HepG2 (cell line): Measurements from ENCODE around the gene MCFD2. TPM values are rescaled to one million over a fixed set of nuclear protein-coding genes. Genes with fewer than 3 reads are reported as not detected.
A peak's percentile ranks its signal among the peaks of the same experiment; 100 is the strongest.

Experiments used
- CCAR2 ChIP-seq: fragments of 200-400 bp; formaldehyde crosslinking; optimal IDR thresholded peaks from 2 replicates; pipeline ENCODE3; 2018; ENCODE audit warnings: low read depth, mild to moderate bottlenecking, low read length, moderate library complexity
- GATAD2A ChIP-seq: IDR thresholded peaks from 2 replicates; pipeline ENCODE4 v1.6.1; 2016
- IKZF1 ChIP-seq: fragments of 450-650 bp; IDR thresholded peaks from 2 replicates; pipeline ENCODE4 v1.7.1; 2016
- MAFK ChIP-seq, 2 experiments: IDR thresholded peaks in 1 of 2; conservative IDR thresholded peaks in 1 of 2; 2 replicates each; pipeline ENCODE4 v1.6.1; 2011; ENCODE audit warnings: improper control_type of control experiment in 2 of 2, low read length in 2 of 2
- NCOA1 ChIP-seq: sonication (generic); formaldehyde crosslinking; IDR thresholded peaks from 2 replicates; pipeline ENCODE4 v1.9.0; 2021; ENCODE audit warnings: missing genetic modification reagents
- NR2C2 ChIP-seq: sonication (generic); formaldehyde crosslinking; IDR thresholded peaks from 2 replicates; pipeline ENCODE4 v1.4.0; 2020; ENCODE audit warnings: missing genetic modification reagents, mild to moderate bottlenecking, moderate library complexity, borderline replicate concordance
- NR2F2 ChIP-seq: IDR thresholded peaks from 2 replicates; pipeline ENCODE4 v1.6.1; 2012; ENCODE audit warnings: low read depth, inconsistent platforms, borderline replicate concordance
- PLRG1 ChIP-seq: fragments of 450-650 bp; conservative IDR thresholded peaks from 2 replicates; pipeline ENCODE4 v1.6.1; 2016
- SOX13 ChIP-seq, 3 experiments: fragments of 450-650 bp in 1 of 3; sonication (generic) in 1 of 3; formaldehyde crosslinking in 1 of 3; IDR thresholded peaks in 2 of 3; conservative IDR thresholded peaks in 1 of 3; 2 replicates each; pipeline versions ENCODE4 v1.5.0 to v1.6.1; 2016 to 2020; ENCODE audit warnings: antibody characterized with exemption in 1 of 3, mild to moderate bottlenecking in 1 of 3, missing compliant biosample characterization in 1 of 3, missing genetic modification reagents in 1 of 3, moderate library complexity in 1 of 3
- ZNF605 ChIP-seq: sonication (generic); formaldehyde crosslinking; IDR thresholded peaks from 2 replicates; pipeline ENCODE4 v1.8.0; 2022; ENCODE audit warnings: mild to moderate bottlenecking, missing genetic modification reagents
- ZNF746 ChIP-seq: sonication (generic); formaldehyde crosslinking; IDR thresholded peaks from 2 replicates; pipeline ENCODE4 v1.8.0; 2022; ENCODE audit warnings: mild to moderate bottlenecking, missing genetic modification reagents
- polyA plus RNA-seq, 8 experiments: library from polyadenylated mRNA; depleted of rRNA in 3 of 8; stranded (reverse) in 7 of 8; unstranded in 1 of 8; fragments of >200 nt; fragmentation: Illumina TruSeq in 4 of 8; extraction: Trizol in 4 of 8; gene quantifications; 2 replicates each; pipeline versions ENCODE4 v1.2.1 to v1.2.3, GENCODE V29; 2011 to 2016; ENCODE audit warnings: low read depth in 4 of 8, missing spikeins in 1 of 8, mixed read lengths in 1 of 8; ENCODE audit not compliant: insufficient read depth in 1 of 8
- total RNA-seq, 5 experiments: library from RNA; depleted of rRNA; stranded (reverse); fragments of >200 nt; fragmentation: Illumina TruSeq; extraction: Trizol; gene quantifications; 2 replicates each; pipeline ENCODE4 v1.2.3, GENCODE V29; 2016; ENCODE audit warnings: low read depth in 1 of 5
- TF ChIP-seq, protein P1 (sequence below): sonication (generic); formaldehyde crosslinking; IDR thresholded peaks from 2 replicates; pipeline ENCODE4 v1.4.0; 2020; ENCODE audit warnings: missing genetic modification reagents
- TF ChIP-seq, protein P2 (sequence below): sonication (generic); formaldehyde crosslinking; IDR thresholded peaks from 2 replicates; pipeline ENCODE4 v1.4.0; 2020; ENCODE audit warnings: missing genetic modification reagents, borderline replicate concordance
- TF ChIP-seq, protein P3 (sequence below): sonication (generic); formaldehyde crosslinking; IDR thresholded peaks from 2 replicates; pipeline ENCODE4 v1.4.0; 2020; ENCODE audit warnings: mild to moderate bottlenecking, missing genetic modification reagents
- TF ChIP-seq, protein P4 (sequence below): sonication (generic); formaldehyde crosslinking; IDR thresholded peaks from 2 replicates; pipeline ENCODE4 v1.4.0; 2020; ENCODE audit warnings: missing genetic modification reagents
- TF ChIP-seq, protein P5 (sequence below): sonication (generic); formaldehyde crosslinking; IDR thresholded peaks from 2 replicates; pipeline ENCODE4 v1.4.0; 2020; ENCODE audit warnings: missing genetic modification reagents

The MCFD2 gene
- total and polyA plus RNA-seq, 2 of the 13 experiments (the other 11 are each of a cell fraction or from before 2014, with no cell fraction given) = 183 to 232 TPM

DNA sequence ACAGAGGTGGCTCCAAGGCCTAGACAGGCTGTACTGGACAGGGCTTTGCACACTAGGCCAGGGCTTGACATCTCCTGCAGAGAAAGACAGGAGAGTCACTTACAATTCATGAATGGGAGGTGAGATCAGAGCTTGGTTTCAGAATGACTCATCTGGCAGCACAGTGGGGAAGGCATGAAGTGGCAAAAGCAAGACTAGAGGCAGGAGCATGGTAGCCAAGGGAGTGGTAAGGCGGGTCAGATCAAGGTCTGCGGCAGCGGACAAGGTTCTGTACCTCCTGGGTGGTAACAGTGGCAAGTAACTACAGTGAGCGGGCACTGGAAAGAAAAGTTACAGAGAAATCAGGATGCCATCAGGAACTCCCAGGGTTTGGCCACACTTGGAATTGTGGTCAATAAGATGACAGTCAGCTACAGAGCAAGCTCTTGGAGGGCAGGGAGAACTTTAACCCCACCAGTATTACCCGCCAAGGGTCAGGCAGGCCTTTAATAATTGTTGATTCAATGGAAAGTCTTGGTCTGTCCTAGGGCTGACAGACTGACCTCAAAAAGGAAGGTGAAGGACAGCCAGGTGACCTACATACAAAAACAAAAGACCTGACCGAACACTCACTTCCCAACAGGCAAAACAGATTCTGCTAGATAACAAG, 5.7 kb downstream of the MCFD2 start (continued):
- TF ChIP-seq PLRG1 (no peak), MAFK (conservative IDR thresholded peaks at IDR 0.05 in 1 of 2, IDR thresholded peaks at IDR 0.05 in 1 of 2; ENCODE audit: low read length in 2 of 2) (no peak), NR2C2 (CRISPR knock-in tag) (0 out of 2 replicates have a peak, but pooled peaks have one; percentile 32), ZNF605 (CRISPR knock-in tag) (0 out of 2 replicates have a peak, but pooled peaks have one; percentile 19), GATAD2A (CRISPR knock-in tag) (peak; percentile 37; the same call in 1 of the 2 replicates), NR2F2 (peak; percentile 85), NCOA1 (CRISPR knock-in tag) (peak; percentile 60; the same call in 1 of the 2 replicates), IKZF1 (no peak), ZNF746 (CRISPR knock-in tag) (0 out of 2 replicates have a peak, but pooled peaks have one; percentile 50), CCAR2 (no peak), SOX13 (IDR thresholded peaks at IDR 0.05) (no peak), SOX13 (CRISPR knock-in tag; conservative IDR thresholded peaks at IDR 0.05 in 1 of 2, IDR thresholded peaks at IDR 0.05 in 1 of 2) (peak in 1 of 2 experiments; percentile 84; a peak in 2 of 4 replicates)
- TF ChIP-seq, protein P1, sequence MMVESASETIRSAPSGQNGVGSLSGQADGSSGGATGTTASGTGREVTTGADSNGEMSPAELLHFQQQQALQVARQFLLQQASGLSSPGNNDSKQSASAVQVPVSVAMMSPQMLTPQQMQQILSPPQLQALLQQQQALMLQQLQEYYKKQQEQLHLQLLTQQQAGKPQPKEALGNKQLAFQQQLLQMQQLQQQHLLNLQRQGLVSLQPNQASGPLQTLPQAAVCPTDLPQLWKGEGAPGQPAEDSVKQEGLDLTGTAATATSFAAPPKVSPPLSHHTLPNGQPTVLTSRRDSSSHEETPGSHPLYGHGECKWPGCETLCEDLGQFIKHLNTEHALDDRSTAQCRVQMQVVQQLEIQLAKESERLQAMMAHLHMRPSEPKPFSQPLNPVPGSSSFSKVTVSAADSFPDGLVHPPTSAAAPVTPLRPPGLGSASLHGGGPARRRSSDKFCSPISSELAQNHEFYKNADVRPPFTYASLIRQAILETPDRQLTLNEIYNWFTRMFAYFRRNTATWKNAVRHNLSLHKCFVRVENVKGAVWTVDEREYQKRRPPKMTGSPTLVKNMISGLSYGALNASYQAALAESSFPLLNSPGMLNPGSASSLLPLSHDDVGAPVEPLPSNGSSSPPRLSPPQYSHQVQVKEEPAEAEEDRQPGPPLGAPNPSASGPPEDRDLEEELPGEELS = peak; percentile 35; the same call in 1 of the 2 replicates
- TF ChIP-seq, protein P2, sequence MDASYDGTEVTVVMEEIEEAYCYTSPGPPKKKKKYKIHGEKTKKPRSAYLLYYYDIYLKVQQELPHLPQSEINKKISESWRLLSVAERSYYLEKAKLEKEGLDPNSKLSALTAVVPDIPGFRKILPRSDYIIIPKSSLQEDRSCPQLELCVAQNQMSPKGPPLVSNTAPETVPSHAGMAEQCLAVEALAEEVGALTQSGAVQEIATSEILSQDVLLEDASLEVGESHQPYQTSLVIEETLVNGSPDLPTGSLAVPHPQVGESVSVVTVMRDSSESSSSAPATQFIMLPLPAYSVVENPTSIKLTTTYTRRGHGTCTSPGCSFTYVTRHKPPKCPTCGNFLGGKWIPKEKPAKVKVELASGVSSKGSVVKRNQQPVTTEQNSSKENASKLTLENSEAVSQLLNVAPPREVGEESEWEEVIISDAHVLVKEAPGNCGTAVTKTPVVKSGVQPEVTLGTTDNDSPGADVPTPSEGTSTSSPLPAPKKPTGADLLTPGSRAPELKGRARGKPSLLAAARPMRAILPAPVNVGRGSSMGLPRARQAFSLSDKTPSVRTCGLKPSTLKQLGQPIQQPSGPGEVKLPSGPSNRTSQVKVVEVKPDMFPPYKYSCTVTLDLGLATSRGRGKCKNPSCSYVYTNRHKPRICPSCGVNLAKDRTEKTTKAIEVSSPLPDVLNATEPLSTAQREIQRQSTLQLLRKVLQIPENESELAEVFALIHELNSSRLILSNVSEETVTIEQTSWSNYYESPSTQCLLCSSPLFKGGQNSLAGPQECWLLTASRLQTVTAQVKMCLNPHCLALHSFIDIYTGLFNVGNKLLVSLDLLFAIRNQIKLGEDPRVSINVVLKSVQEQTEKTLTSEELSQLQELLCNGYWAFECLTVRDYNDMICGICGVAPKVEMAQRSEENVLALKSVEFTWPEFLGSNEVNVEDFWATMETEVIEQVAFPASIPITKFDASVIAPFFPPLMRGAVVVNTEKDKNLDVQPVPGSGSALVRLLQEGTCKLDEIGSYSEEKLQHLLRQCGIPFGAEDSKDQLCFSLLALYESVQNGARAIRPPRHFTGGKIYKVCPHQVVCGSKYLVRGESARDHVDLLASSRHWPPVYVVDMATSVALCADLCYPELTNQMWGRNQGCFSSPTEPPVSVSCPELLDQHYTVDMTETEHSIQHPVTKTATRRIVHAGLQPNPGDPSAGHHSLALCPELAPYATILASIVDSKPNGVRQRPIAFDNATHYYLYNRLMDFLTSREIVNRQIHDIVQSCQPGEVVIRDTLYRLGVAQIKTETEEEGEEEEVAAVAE (CRISPR knock-in tag) = no peak
- TF ChIP-seq, protein P3, sequence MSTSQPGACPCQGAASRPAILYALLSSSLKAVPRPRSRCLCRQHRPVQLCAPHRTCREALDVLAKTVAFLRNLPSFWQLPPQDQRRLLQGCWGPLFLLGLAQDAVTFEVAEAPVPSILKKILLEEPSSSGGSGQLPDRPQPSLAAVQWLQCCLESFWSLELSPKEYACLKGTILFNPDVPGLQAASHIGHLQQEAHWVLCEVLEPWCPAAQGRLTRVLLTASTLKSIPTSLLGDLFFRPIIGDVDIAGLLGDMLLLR (CRISPR knock-in tag) = no peak
- TF ChIP-seq, protein P4, sequence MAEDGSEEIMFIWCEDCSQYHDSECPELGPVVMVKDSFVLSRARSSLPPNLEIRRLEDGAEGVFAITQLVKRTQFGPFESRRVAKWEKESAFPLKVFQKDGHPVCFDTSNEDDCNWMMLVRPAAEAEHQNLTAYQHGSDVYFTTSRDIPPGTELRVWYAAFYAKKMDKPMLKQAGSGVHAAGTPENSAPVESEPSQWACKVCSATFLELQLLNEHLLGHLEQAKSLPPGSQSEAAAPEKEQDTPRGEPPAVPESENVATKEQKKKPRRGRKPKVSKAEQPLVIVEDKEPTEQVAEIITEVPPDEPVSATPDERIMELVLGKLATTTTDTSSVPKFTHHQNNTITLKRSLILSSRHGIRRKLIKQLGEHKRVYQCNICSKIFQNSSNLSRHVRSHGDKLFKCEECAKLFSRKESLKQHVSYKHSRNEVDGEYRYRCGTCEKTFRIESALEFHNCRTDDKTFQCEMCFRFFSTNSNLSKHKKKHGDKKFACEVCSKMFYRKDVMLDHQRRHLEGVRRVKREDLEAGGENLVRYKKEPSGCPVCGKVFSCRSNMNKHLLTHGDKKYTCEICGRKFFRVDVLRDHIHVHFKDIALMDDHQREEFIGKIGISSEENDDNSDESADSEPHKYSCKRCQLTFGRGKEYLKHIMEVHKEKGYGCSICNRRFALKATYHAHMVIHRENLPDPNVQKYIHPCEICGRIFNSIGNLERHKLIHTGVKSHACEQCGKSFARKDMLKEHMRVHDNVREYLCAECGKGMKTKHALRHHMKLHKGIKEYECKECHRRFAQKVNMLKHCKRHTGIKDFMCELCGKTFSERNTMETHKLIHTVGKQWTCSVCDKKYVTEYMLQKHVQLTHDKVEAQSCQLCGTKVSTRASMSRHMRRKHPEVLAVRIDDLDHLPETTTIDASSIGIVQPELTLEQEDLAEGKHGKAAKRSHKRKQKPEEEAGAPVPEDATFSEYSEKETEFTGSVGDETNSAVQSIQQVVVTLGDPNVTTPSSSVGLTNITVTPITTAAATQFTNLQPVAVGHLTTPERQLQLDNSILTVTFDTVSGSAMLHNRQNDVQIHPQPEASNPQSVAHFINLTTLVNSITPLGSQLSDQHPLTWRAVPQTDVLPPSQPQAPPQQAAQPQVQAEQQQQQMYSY (CRISPR knock-in tag) = no peak
- TF ChIP-seq, protein P5, sequence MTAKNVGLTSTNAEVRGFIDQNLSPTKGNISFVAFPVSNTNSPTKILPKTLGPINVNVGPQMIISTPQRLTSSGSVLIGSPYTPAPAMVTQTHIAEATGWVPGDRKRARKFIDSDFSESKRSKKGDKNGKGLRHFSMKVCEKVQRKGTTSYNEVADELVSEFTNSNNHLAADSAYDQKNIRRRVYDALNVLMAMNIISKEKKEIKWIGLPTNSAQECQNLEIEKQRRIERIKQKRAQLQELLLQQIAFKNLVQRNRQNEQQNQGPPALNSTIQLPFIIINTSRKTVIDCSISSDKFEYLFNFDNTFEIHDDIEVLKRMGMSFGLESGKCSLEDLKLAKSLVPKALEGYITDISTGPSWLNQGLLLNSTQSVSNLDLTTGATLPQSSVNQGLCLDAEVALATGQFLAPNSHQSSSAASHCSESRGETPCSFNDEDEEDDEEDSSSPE (CRISPR knock-in tag) = 0 out of 2 replicates have a peak, but pooled peaks have one; percentile 26
- TF ChIP-seq, all 625 proteins: peak for 60
